DOHH2 (cell line): ENCODE data around the gene CDK14.

Experiments
- H3F3A ChIP-seq: fragments of 200-600 bp; sonication (generic), shearing (Covaris generic); 2 replicates; pipeline ENCODE4 v1.6.0; 2016; ENCODE audit warnings: antibody characterized with exemption, mild to moderate bottlenecking; ENCODE audit not compliant: control insufficient read depth, insufficient read depth
- H3K27ac ChIP-seq: fragments of 200-600 bp; sonication (generic); 2 replicates; pipeline ENCODE4 v1.5.1; 2014; ENCODE audit warnings: low read depth, mild to moderate bottlenecking, low read length, moderate library complexity
- H3K27me3 ChIP-seq: fragments of 200-600 bp; sonication (generic); 2 replicates; pipeline ENCODE4 v1.6.1; 2014; ENCODE audit warnings: mild to moderate bottlenecking, low read length, mixed read lengths; ENCODE audit not compliant: control insufficient read depth
- H3K36me3 ChIP-seq: fragments of 200-600 bp; sonication (generic); 2 replicates; pipeline ENCODE4 v1.6.1; 2014; ENCODE audit warnings: mild to moderate bottlenecking, low read length, moderate library complexity, mixed read lengths; ENCODE audit not compliant: control insufficient read depth
- H3K4me1 ChIP-seq: fragments of 200-600 bp; sonication (generic); 2 replicates; pipeline ENCODE4 v1.6.1; 2014; ENCODE audit warnings: mild to moderate bottlenecking, low read length, mixed read lengths; ENCODE audit not compliant: control insufficient read depth
- H3K4me2 ChIP-seq: fragments of 200-600 bp; sonication (generic); 2 replicates; pipeline ENCODE4 v1.6.0; 2014; ENCODE audit warnings: mild to moderate bottlenecking, low read length, moderate library complexity
- H3K4me3 ChIP-seq: fragments of 200-600 bp; sonication (generic); 2 replicates; pipeline ENCODE4 v1.5.1; 2014; ENCODE audit warnings: mild to moderate bottlenecking, low read length, mixed read lengths
- H3K79me2 ChIP-seq: fragments of 200-600 bp; sonication (generic); 2 replicates; pipeline ENCODE4 v1.6.1; 2014; ENCODE audit warnings: mild to moderate bottlenecking, low read length, mixed read lengths; ENCODE audit not compliant: control insufficient read depth
- H3K9me2 ChIP-seq: fragments of 200-600 bp; sonication (generic); replicated peaks from 2 replicates; pipeline ENCODE4 v1.6.1; 2014; ENCODE audit warnings: mild to moderate bottlenecking, low read length, mixed read lengths; ENCODE audit not compliant: control insufficient read depth
- H3K9me3 ChIP-seq: fragments of 200-600 bp; sonication (generic); 2 replicates; pipeline ENCODE4 v1.6.1; 2014; ENCODE audit warnings: antibody characterized with exemption, low read length, mixed read lengths; ENCODE audit not compliant: control insufficient read depth, insufficient read depth
- H4K20me1 ChIP-seq: fragments of 200-600 bp; sonication (generic); 2 replicates; pipeline ENCODE4 v1.6.0; 2014; ENCODE audit warnings: low read depth, mild to moderate bottlenecking, antibody characterized with exemption, low read length, moderate library complexity; ENCODE audit not compliant: control insufficient read depth, insufficient read depth
- CTCF ChIP-seq: fragments of 200-600 bp; sonication (generic); IDR thresholded peaks from one replicate; pipeline ENCODE4 v1.5.1; 2014; ENCODE audit warnings: antibody characterized with exemption, mild to moderate bottlenecking, low read depth, low read length; ENCODE audit not compliant: poor library complexity, severe bottlenecking
- EZH2phosphoT487 ChIP-seq: fragments of 200-600 bp; sonication (generic); IDR thresholded peaks from 2 replicates; pipeline ENCODE4 v1.6.1; 2017; ENCODE audit warnings: borderline replicate concordance, mild to moderate bottlenecking, antibody characterized with exemption, low read length, moderate library complexity, mixed read lengths

The CDK14 gene

GRCh38 chr7:90710466-90710850, 114.3 kb downstream of the CDK14 start:
- Histone ChIP-seq H3K27ac (peak overlapping the region; percentile 92), H3K79me2 (peaks cover 59% of the 10 kb centered on the region)

GRCh38 chr7:90713628-90714027, 117.5 kb downstream of the CDK14 start:
- Histone ChIP-seq H3K9me3 (no peaks in the 10 kb centered on the region), H3K27me3 (no peaks in the 10 kb centered on the region), H3K4me2 (peak overlapping the region; percentile 77), H3K9me2 (no peaks in the 10 kb centered on the region), H3F3A (peaks cover 48% of the 10 kb centered on the region), H3K36me3 (peaks cover 36% of the 10 kb centered on the region), H4K20me1 (no peaks in the 10 kb centered on the region), H3K27ac (peak overlapping the region; percentile 92), H3K79me2 (peaks cover 86% of the 10 kb centered on the region), H3K4me3 (peak overlapping the region; percentile 79), H3K4me1 (peaks cover 81% of the 10 kb centered on the region)
- TF ChIP-seq EZH2phosphoT487: no peak
- TF ChIP-seq CTCF: no peak

More at GRCh38 chr7:90710466-90710850, 114.3 kb downstream of the CDK14 start:
- H3K9me2 ChIP-seq: no peaks in the 10 kb centered on the region
- TF ChIP-seq EZH2phosphoT487 (no peak), CTCF (no peak)
- H3K36me3 ChIP-seq: peaks cover 25% of the 10 kb centered on the region
- peak overlapping the region; percentile 79 for H3K4me3 ChIP-seq
- H3K4me1 ChIP-seq: peaks cover 81% of the 10 kb centered on the region
- no peaks in the 10 kb centered on the region for H3K9me3 ChIP-seq
- peak overlapping the region; percentile 77 for H3K4me2 ChIP-seq
- H3K27me3 ChIP-seq: no peaks in the 10 kb centered on the region
- H4K20me1 ChIP-seq: no peaks in the 10 kb centered on the region
- peaks cover 58% of the 10 kb centered on the region for H3F3A ChIP-seq

GRCh38 chr7:90715067-90715466, 118.9 kb downstream of the CDK14 start:
- no peaks in the 10 kb centered on the region for H3K9me3 ChIP-seq
- peaks cover 51% of the 10 kb centered on the region for H3K36me3 ChIP-seq
- no peaks in the 10 kb centered on the region for H3K9me2 ChIP-seq
- peaks cover 41% of the 10 kb centered on the region for H3F3A ChIP-seq
- H3K4me2 ChIP-seq: peak overlapping the region; percentile 77
- TF ChIP-seq EZH2phosphoT487 (no peak), CTCF (no peak)
- no peaks in the 10 kb centered on the region for H3K27me3 ChIP-seq
- H3K79me2 ChIP-seq: peaks cover 100% of the 10 kb centered on the region
- peak overlapping the region; percentile 79 for H3K4me3 ChIP-seq
- no peaks in the 10 kb centered on the region for H4K20me1 ChIP-seq
- H3K27ac ChIP-seq: peak overlapping the region; percentile 92
- H3K4me1 ChIP-seq: peaks cover 81% of the 10 kb centered on the region
